Measurements from ENCODE around the gene RNF149. TPM values are rescaled to one million over a fixed set of nuclear protein-coding genes. Genes with fewer than 3 reads are reported as not detected.

RNF149 gene
- total and polyA plus RNA-seq, 8 donors: 51.5 to 111 (median 66.5) TPM

DNA sequence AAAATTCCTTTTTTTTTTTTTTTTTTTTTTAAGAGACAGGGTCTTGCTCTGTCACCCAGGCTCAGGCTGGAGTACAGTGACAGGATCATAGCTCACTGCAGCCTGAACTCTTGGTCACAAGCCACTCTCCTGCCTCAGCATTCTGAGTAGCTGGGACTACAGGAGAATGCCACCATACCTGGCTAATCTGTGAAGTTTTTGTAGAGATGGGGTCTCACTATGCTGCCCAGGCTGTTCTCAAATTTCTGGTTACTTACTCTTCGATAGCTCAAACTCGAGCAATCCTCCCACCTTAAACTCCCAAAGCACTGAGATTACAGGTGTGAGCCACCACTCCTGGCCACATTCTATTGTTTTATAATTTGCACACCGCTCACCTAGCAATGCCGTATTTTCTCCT lies 27.0 kb downstream of the RNF149 start:
- ATAC-seq (no peak), DNase-seq (no peak)
- no peak overlapping the region for H3K27ac ChIP-seq
- H3K36me3 ChIP-seq: peaks cover 2 to 100% of the 10 kb centered on the region in 2 donors
- no peak overlapping the region for H3K4me3 ChIP-seq
- H3K4me1 ChIP-seq: peaks cover 0 to 15% of the 10 kb centered on the region in 2 donors
- H3K27me3 ChIP-seq: no peaks in the 10 kb centered on the region
- intact Hi-C loops (cut with DNase I): no loop called here
- H3K9me3 ChIP-seq: no peaks in the 10 kb centered on the region
- TF ChIP-seq, protein P1, sequence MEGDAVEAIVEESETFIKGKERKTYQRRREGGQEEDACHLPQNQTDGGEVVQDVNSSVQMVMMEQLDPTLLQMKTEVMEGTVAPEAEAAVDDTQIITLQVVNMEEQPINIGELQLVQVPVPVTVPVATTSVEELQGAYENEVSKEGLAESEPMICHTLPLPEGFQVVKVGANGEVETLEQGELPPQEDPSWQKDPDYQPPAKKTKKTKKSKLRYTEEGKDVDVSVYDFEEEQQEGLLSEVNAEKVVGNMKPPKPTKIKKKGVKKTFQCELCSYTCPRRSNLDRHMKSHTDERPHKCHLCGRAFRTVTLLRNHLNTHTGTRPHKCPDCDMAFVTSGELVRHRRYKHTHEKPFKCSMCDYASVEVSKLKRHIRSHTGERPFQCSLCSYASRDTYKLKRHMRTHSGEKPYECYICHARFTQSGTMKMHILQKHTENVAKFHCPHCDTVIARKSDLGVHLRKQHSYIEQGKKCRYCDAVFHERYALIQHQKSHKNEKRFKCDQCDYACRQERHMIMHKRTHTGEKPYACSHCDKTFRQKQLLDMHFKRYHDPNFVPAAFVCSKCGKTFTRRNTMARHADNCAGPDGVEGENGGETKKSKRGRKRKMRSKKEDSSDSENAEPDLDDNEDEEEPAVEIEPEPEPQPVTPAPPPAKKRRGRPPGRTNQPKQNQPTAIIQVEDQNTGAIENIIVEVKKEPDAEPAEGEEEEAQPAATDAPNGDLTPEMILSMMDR (IDR thresholded peaks at IDR 0.05): no peak

DNA sequence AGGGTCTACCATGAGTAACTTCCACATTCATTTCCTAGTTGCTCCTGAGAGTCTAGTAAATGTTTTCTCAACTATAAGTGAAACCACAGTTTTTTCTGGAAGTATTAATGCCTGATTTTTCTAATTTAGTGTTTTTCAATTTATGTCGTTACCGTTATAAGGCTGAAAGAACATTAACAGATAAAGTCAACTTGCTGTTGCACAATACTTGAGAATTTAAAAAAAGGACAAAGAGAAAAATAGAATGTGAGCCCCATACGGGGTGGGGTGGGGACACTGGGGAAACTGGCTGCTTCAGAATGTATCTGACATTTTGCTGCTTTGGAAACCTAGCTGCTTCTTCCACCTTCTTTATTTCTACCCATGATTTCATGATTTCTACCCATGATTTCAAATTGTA lies 29.6 kb downstream of the RNF149 start:
- Histone ChIP-seq H3K27ac (peak overlapping the region in 1 of 2 donors; percentile 20), H3K9me3 (no peaks in the 10 kb centered on the region), H3K27me3 (no peaks in the 10 kb centered on the region), H3K4me1 (peaks cover 0 to 15% of the 10 kb centered on the region in 2 donors), H3K4me3 (no peak overlapping the region), H3K36me3 (peaks cover 2 to 100% of the 10 kb centered on the region in 2 donors)
- TF ChIP-seq, protein P1 (IDR thresholded peaks at IDR 0.05): no peak
- no peak for DNase-seq
- no peak for ATAC-seq
- intact Hi-C loops (cut with DNase I): no loop called here

- TF ChIP-seq, protein P1 (IDR thresholded peaks at IDR 0.05): no peak
- Histone ChIP-seq H3K9me3 (no peaks in the 10 kb centered on the region), H3K27me3 (no peaks in the 10 kb centered on the region), H3K36me3 (peaks cover 2 to 100% of the 10 kb centered on the region in 2 donors), H3K4me1 (peaks cover 0 to 15% of the 10 kb centered on the region in 2 donors), H3K4me3 (no peak overlapping the region), H3K27ac (no peak overlapping the region)
- intact Hi-C loops (cut with DNase I): no loop called here
- DNase-seq (peak in 3 of 4 donors; percentile 5 to 56 (median 44)), ATAC-seq (peak; percentile 95)
Measured at GRCh38 chr2:101277111-101277510, 31.4 kb downstream of the RNF149 start.

DNA sequence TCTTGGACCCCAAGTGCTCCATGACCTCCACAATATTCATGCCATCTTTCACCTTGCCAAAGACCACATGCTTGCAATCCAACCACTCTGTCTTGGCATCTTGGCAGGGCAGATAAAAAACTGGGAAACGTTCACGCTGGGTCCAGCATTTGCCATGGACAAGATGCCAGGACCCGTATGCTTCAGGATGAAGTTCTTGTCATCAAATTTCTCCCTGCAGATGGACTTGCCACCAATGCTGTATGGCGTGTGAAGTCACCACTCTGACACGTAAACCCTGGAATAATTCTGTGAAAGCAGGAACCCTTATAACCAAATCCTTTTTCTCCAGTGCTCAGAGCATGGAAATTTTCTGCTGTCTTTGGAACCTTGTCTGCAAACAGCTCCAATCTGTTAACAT lies 34.4 kb downstream of the RNF149 start:
- intact Hi-C loops (cut with DNase I): no loop called here
- Histone ChIP-seq H3K27ac (no peak overlapping the region), H3K4me3 (no peak overlapping the region), H3K4me1 (peaks cover 0 to 10% of the 10 kb centered on the region in 2 donors), H3K9me3 (no peaks in the 10 kb centered on the region), H3K27me3 (no peaks in the 10 kb centered on the region), H3K36me3 (peaks cover 0 to 100% of the 10 kb centered on the region in 2 donors)
- TF ChIP-seq, protein P1 (IDR thresholded peaks at IDR 0.05): no peak
- ATAC-seq (no peak), DNase-seq (no peak)

GRCh38 chr2:101273056-101273455 lies 35.4 kb downstream of the RNF149 start:
- Histone ChIP-seq H3K27me3 (no peaks in the 10 kb centered on the region), H3K4me1 (peaks cover 0 to 5% of the 10 kb centered on the region in 2 donors), H3K4me3 (no peak overlapping the region), H3K9me3 (no peaks in the 10 kb centered on the region), H3K36me3 (peaks cover 0 to 100% of the 10 kb centered on the region in 2 donors), H3K27ac (no peak overlapping the region)
- ATAC-seq (no peak), DNase-seq (no peak)
- intact Hi-C loops (cut with DNase I): no loop called here
- TF ChIP-seq, protein P1 (IDR thresholded peaks at IDR 0.05): no peak
